SK-N-SH (cell line): ENCODE measurements around the gene DVL2.

ENCODE experiments used
- TAF1 ChIP-seq: IDR thresholded peaks from 2 replicates; pipeline ENCODE4 v1.6.1; 2012; ENCODE audit warnings: low read depth, mild to moderate bottlenecking, low read length, moderate library complexity, borderline replicate concordance
- TF ChIP-seq, protein P1 (sequence below): fragments of 150-350 bp; IDR thresholded peaks from 2 replicates; pipeline ENCODE4 v1.6.1; 2017; ENCODE audit warnings: antibody characterized with exemption, low read length, low read depth, borderline replicate concordance

DNA sequence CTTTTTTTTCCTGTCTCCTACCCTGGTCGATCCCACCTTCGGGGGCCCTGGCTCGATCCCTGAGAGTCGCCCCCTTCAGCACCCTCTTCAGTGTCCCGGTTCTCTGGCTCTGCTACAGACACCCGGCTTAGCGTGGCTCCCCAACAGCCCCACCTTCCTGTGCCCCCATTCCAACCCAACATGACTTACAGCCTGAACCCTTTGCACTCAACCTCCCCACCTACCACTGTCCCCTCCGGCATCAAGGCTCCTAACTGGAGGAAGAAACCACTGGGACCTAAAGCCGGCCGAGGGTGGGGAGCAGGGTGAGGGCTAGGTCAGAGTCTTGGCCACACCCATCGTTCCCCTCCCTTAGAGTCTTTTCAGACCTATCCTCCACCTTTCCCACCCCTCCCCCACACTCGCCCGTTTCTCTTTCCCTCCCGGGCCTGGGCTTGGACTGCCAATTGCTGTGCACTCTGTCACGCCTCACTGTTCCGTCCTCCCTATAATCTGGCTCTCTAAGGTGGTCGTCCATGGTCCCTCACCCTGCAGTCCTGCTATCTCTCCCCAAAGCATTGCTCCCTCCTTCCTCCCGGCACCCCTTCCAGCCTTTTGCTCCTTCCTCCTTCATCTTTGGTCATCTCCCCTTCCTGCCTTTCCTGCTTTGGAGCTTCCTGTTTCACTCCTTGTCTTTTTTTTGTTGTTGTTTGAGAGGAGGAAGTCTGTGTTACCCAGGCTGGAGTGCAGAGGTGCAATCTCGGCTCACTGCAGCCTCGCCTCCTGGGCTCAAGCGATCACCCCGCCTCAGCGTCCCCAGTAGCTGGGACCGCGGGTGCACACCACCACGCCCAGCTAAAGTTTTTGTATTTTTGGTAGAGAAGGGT, 28.9 kb upstream of the DVL2 start:
- TF ChIP-seq, protein P1, sequence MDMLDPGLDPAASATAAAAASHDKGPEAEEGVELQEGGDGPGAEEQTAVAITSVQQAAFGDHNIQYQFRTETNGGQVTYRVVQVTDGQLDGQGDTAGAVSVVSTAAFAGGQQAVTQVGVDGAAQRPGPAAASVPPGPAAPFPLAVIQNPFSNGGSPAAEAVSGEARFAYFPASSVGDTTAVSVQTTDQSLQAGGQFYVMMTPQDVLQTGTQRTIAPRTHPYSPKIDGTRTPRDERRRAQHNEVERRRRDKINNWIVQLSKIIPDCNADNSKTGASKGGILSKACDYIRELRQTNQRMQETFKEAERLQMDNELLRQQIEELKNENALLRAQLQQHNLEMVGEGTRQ, result no peak
- no peak for TF ChIP-seq TAF1
